Hepatocyte (in vitro differentiated cells): ENCODE measurements around the gene TEKT2.

ENCODE experiments used
- CTCF ChIP-seq: fragments of 200-600 bp; sonication (generic); IDR thresholded peaks from 2 replicates; pipeline ENCODE4 v1.5.1; 2016; ENCODE audit warnings: antibody characterized with exemption, mild to moderate bottlenecking; ENCODE audit not compliant: poor library complexity
- EZH2 ChIP-seq: fragments of 200-600 bp; sonication (generic); IDR thresholded peaks from 2 replicates; pipeline ENCODE4 v1.6.1; 2016; ENCODE audit warnings: antibody characterized with exemption, mild to moderate bottlenecking, borderline replicate concordance
- EZH2phosphoT487 ChIP-seq: fragments of 200-600 bp; sonication (generic); IDR thresholded peaks from one replicate; pipeline ENCODE4 v1.6.1; 2018; ENCODE audit warnings: antibody characterized with exemption, mild to moderate bottlenecking, low read depth, moderate library complexity; ENCODE audit not compliant: unreplicated experiment, severe bottlenecking

- TF ChIP-seq CTCF (peak; percentile 77), EZH2 (no peak), EZH2phosphoT487 (no peak)
Measured at GRCh38 chr1:36134505-36135329, 50.8 kb downstream of the TEKT2 start.
